BE2C (cell line): ENCODE measurements around the gene PHTF2.

Source experiments
- DNase-seq: peaks from one replicate; pipeline ENCODE4 v3.0.0-alpha.2; 2020
- H3K27me3 ChIP-seq: fragments of 250-450 bp; sonication (Bioruptor Pico); 2 replicates; pipeline ENCODE4 v1.5.1; 2020; ENCODE audit warnings: mild to moderate bottlenecking
- H3K36me3 ChIP-seq: fragments of 250-450 bp; sonication (Bioruptor Pico); 2 replicates; pipeline ENCODE4 v1.5.1; 2020; ENCODE audit warnings: mild to moderate bottlenecking
- H3K4me1 ChIP-seq: fragments of 250-450 bp; sonication (Bioruptor Pico); 2 replicates; pipeline ENCODE4 v1.5.1; 2020
- H3K4me3 ChIP-seq: 2 replicates; pipeline ENCODE4 v1.5.1; 2011; ENCODE audit warnings: low read depth, low read length
- H3K9me3 ChIP-seq: fragments of 250-450 bp; sonication (Bioruptor Pico); 2 replicates; pipeline ENCODE4 v1.5.1; 2020
- TF ChIP-seq, protein P1 (sequence below): IDR thresholded peaks from 2 replicates; pipeline ENCODE4 v1.5.1; 2012; ENCODE audit warnings: mild to moderate bottlenecking, low read depth, low read length

The PHTF2 gene

DNA sequence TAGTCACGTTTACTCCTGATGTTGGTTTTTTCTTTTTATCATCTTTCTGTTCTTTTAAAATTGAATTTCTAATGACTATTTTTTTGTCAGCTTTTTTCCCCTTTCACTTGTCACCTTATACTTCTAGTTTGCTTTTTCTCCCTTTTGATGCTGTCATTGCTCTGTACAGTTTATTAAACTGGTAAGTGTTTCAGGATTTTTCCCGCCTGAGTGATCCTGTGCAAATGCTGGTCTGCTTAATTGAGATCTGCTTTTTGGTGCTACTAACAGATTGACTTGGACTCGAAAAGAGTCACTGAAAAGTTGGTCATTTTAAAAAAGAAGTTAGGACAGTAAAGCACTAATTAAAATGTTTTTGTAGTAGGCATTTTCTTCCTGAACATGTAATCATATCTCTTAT lies 95.2 kb downstream of the PHTF2 start:
- H3K9me3 ChIP-seq: no peaks in the 10 kb centered on the region
- H3K4me3 ChIP-seq: no peak overlapping the region
- DNase-seq: no peak
- H3K27me3 ChIP-seq: no peaks in the 10 kb centered on the region
- peaks cover 5% of the 10 kb centered on the region for H3K4me1 ChIP-seq
- no peaks in the 10 kb centered on the region for H3K36me3 ChIP-seq
- TF ChIP-seq, protein P1, sequence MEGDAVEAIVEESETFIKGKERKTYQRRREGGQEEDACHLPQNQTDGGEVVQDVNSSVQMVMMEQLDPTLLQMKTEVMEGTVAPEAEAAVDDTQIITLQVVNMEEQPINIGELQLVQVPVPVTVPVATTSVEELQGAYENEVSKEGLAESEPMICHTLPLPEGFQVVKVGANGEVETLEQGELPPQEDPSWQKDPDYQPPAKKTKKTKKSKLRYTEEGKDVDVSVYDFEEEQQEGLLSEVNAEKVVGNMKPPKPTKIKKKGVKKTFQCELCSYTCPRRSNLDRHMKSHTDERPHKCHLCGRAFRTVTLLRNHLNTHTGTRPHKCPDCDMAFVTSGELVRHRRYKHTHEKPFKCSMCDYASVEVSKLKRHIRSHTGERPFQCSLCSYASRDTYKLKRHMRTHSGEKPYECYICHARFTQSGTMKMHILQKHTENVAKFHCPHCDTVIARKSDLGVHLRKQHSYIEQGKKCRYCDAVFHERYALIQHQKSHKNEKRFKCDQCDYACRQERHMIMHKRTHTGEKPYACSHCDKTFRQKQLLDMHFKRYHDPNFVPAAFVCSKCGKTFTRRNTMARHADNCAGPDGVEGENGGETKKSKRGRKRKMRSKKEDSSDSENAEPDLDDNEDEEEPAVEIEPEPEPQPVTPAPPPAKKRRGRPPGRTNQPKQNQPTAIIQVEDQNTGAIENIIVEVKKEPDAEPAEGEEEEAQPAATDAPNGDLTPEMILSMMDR: no peak

DNA sequence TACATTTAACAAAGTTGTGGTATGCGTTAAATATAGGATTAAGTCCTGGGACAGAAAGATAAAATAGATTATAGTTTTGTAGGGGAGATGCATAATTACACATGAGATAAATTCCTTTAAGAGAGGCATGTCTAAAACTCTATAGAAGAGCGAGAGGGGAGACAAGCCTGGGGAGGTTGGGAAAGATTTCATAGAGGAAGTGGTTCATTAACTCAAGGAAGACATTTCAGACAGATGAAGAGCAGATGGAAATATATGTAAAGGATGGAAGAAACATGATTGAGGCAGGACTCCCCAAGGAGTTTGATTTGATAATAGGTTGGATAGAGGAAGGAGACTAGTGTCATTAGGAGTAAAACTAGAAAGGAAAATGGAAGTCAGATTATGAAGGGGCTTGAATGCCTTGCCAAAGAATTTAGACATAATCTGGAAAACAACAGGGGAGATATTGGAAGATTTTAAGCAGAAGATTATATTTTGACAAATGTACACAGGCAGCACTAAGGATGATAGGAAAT lies 96.1 kb downstream of the PHTF2 start:
- TF ChIP-seq, protein P1: no peak
- Histone ChIP-seq H3K9me3 (no peaks in the 10 kb centered on the region), H3K36me3 (no peaks in the 10 kb centered on the region), H3K4me3 (no peak overlapping the region), H3K4me1 (peaks cover 5% of the 10 kb centered on the region), H3K27me3 (no peaks in the 10 kb centered on the region)
- DNase-seq: no peak

- DNase-seq: no peak
Observed at GRCh38 chr7:77895905-77896304, 97.3 kb downstream of the PHTF2 start.

GRCh38 chr7:77897004-77897547 lies 98.5 kb downstream of the PHTF2 start:
- no peaks in the 10 kb centered on the region for H3K36me3 ChIP-seq
- TF ChIP-seq, protein P1: no peak
- H3K9me3 ChIP-seq: no peaks in the 10 kb centered on the region
- H3K4me1 ChIP-seq: peaks cover 5% of the 10 kb centered on the region
- no peak for DNase-seq
- no peak overlapping the region for H3K4me3 ChIP-seq
- H3K27me3 ChIP-seq: no peaks in the 10 kb centered on the region

More at GRCh38 chr7:77895905-77896304, 97.3 kb downstream of the PHTF2 start:
- peaks cover 5% of the 10 kb centered on the region for H3K4me1 ChIP-seq
- H3K4me3 ChIP-seq: no peak overlapping the region
- no peaks in the 10 kb centered on the region for H3K36me3 ChIP-seq
- H3K9me3 ChIP-seq: no peaks in the 10 kb centered on the region
- no peaks in the 10 kb centered on the region for H3K27me3 ChIP-seq
- TF ChIP-seq, protein P1: no peak

DNA sequence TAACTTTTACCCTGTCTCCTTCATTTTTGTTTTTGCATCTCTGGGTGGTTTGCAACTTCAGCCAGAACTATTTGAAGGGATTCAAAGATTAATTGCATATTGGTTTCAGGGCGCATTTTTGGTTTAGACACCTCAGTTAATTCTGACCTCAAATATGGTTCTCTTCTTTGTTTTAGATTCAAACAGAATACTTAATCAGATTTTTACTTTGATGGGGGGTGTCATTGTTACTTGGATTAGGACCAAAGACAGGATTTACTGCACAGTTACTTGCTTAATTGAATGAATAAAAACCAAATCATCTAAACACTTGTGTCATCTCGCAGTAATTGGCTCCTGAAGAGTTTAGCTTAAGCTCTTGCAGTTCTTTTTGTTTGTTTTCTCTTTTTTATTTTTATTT lies 100.9 kb downstream of the PHTF2 start:
- no peak for DNase-seq
- Histone ChIP-seq H3K36me3 (no peaks in the 10 kb centered on the region), H3K9me3 (no peaks in the 10 kb centered on the region), H3K27me3 (no peaks in the 10 kb centered on the region), H3K4me1 (no peaks in the 10 kb centered on the region), H3K4me3 (no peak overlapping the region)
- TF ChIP-seq, protein P1: no peak

- H3K36me3 ChIP-seq: no peaks in the 10 kb centered on the region
- peak; percentile 15 for DNase-seq
- no peaks in the 10 kb centered on the region for H3K9me3 ChIP-seq
- no peaks in the 10 kb centered on the region for H3K27me3 ChIP-seq
- TF ChIP-seq, protein P1: peak; percentile 45
- no peaks in the 10 kb centered on the region for H3K4me1 ChIP-seq
- H3K4me3 ChIP-seq: no peak overlapping the region
Observed at GRCh38 chr7:77903597-77903996, 105.0 kb downstream of the PHTF2 start.
